ENCODE results near the gene CAMSAP1. TPM values are rescaled to one million over a fixed set of nuclear protein-coding genes. Genes with fewer than 3 reads are reported as not detected.

Gene CAMSAP1
- total and polyA plus RNA-seq, 4 donors = 5.0 to 29.8 (median 15.1) TPM

DNA sequence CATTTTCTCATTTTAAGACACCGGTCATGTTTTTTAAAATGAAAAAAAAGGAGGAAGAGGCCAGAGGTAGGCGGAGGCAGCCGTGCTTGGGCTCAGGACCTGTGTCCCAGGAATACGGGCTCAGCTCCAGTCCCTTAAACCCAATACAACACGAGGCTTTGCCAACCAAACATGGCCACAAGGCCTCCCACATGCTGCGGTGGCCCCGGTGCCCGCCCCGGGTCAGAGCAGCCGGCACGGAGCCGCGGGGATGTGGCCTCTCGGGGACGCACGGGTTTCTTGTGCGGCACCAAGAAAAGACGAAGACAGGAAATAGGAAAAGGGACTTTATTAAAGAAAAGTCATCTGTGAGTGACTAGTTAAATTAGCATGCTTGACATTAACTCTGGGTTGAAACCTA, 25.3 kb upstream of the CAMSAP1 start:
- Histone ChIP-seq H3K4me3 (no peak overlapping the region), H3K36me3 (ENCODE audit: control insufficient read depth in 4 of 4, insufficient read depth in 4 of 4, low read length in 4 of 4) (peaks cover 15 to 48% (median 19%) of the 10 kb centered on the region in 4 donors), H3K4me1 (ENCODE audit: control insufficient read depth in 5 of 5, insufficient read depth in 5 of 5, low read length in 5 of 5) (no peaks in the 10 kb centered on the region), H3K27me3 (ENCODE audit: control insufficient read depth in 3 of 3, insufficient read depth in 3 of 3, low read length in 2 of 3) (no peaks in the 10 kb centered on the region), H3K9ac (ENCODE audit: insufficient read depth in 1 of 2, low read length in 2 of 2) (no peak overlapping the region), H3K27ac (ENCODE audit: low read depth in 1 of 2, low read length in 1 of 2) (no peak overlapping the region), H3K9me3 (ENCODE audit: control insufficient read depth in 4 of 4, insufficient read depth in 3 of 4, low read length in 3 of 4) (no peaks in the 10 kb centered on the region)
- TF ChIP-seq, protein P1, sequence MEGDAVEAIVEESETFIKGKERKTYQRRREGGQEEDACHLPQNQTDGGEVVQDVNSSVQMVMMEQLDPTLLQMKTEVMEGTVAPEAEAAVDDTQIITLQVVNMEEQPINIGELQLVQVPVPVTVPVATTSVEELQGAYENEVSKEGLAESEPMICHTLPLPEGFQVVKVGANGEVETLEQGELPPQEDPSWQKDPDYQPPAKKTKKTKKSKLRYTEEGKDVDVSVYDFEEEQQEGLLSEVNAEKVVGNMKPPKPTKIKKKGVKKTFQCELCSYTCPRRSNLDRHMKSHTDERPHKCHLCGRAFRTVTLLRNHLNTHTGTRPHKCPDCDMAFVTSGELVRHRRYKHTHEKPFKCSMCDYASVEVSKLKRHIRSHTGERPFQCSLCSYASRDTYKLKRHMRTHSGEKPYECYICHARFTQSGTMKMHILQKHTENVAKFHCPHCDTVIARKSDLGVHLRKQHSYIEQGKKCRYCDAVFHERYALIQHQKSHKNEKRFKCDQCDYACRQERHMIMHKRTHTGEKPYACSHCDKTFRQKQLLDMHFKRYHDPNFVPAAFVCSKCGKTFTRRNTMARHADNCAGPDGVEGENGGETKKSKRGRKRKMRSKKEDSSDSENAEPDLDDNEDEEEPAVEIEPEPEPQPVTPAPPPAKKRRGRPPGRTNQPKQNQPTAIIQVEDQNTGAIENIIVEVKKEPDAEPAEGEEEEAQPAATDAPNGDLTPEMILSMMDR (IDR thresholded peaks at IDR 0.05; ENCODE audit: control extremely low read depth, extremely low read depth) = no peak
- WGBS, 2 donors = 95 to 96% methylated on average over 18 of the region's 18 CpGs
- no peak for ATAC-seq (ENCODE audit: insufficient read depth, low FRiP score)
- no peak for DNase-seq

DNA sequence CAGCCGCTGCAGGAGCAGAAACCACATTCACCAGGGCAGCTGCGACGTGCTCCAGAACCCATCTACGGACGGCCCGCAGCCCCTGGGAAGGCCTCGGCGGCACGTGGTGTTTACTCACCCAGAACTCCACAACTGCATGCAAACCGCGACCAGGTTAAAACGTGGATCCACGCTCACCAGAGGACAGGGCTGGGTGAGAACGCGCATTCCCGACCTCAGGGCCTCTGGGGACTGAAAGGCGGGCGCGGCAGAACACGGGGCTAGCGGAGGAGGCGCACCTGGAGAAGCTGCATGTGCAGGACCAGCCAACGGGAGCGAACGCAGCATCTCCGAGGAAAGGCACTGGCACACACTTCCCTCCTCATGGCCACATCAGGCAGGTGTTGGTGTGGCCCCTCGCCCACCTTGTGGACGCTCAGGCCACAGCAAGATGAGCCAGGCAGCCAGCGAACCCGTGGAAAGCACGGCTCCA, 24.0 kb upstream of the CAMSAP1 start:
- H3K4me1 ChIP-seq (ENCODE audit: control insufficient read depth in 5 of 5, insufficient read depth in 5 of 5, low read length in 5 of 5) = peaks cover 0 to 4% (median 0%) of the 10 kb centered on the region in 5 donors
- DNase-seq (no peak), ATAC-seq (ENCODE audit: insufficient read depth, low FRiP score) (no peak)
- no peak overlapping the region for H3K9ac ChIP-seq (ENCODE audit: insufficient read depth in 1 of 2, low read length in 2 of 2)
- H3K27me3 ChIP-seq (ENCODE audit: control insufficient read depth in 3 of 3, insufficient read depth in 3 of 3, low read length in 2 of 3) = no peaks in the 10 kb centered on the region
- H3K36me3 ChIP-seq (ENCODE audit: control insufficient read depth in 4 of 4, insufficient read depth in 4 of 4, low read length in 4 of 4) = peaks cover 8 to 39% (median 12%) of the 10 kb centered on the region in 4 donors
- no peaks in the 10 kb centered on the region for H3K9me3 ChIP-seq (ENCODE audit: control insufficient read depth in 4 of 4, insufficient read depth in 3 of 4, low read length in 3 of 4)
- TF ChIP-seq, protein P1 (IDR thresholded peaks at IDR 0.05; ENCODE audit: control extremely low read depth, extremely low read depth) = no peak
- WGBS, 2 donors = 92 to 96% methylated on average over 31 of the region's 31 CpGs
- H3K27ac ChIP-seq (ENCODE audit: low read depth in 1 of 2, low read length in 1 of 2) = no peak overlapping the region
- H3K4me3 ChIP-seq = no peak overlapping the region

DNA sequence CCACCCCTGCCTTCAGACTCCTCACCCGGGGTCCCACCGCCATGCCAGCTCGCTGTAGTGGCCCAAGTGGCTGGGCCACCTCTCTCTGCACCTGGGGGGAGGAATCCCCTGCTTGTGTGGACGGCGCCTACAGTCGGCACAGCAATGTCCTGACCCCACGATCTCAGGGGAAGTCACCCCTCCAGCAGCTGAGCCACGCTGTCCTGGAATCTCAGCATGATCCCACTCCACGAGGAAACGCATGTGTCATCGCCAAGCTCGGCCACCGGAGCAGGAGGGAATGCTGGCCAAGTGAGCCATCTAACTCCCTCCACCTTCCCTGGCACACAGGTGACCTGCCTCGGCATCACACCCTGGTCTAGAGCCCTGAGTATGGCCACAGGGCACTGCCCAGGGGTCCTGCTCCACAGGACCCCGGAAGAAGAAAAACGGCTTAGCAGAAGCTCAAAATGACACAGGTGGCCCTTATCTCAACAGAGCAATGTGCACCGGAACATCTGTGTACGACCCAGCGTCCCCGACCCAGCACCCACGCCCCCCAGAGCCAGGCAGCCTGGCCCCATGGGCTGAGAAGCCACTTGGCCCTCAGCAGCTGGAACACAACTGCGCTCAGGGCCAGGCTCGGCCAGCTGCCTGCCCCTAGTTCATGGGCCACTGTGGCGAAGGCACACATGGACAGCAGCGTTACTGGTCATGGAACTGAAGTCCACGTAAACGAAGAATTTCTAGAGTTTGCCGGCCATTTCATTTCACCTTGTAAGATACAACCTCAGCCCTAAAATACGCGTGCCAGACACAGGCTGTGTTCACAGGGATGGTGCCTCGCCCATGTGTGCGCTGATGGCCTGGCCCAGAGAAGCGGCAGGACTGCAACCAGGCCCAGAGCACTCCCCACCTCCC, 23.4 kb upstream of the CAMSAP1 start:
- DNase-seq = no peak
- Histone ChIP-seq H3K36me3 (ENCODE audit: control insufficient read depth in 4 of 4, insufficient read depth in 4 of 4, low read length in 4 of 4) (peaks cover 5 to 39% (median 9%) of the 10 kb centered on the region in 4 donors), H3K27me3 (ENCODE audit: control insufficient read depth in 3 of 3, insufficient read depth in 3 of 3, low read length in 2 of 3) (no peaks in the 10 kb centered on the region), H3K9ac (ENCODE audit: insufficient read depth in 1 of 2, low read length in 2 of 2) (no peak overlapping the region), H3K9me3 (ENCODE audit: control insufficient read depth in 4 of 4, insufficient read depth in 3 of 4, low read length in 3 of 4) (no peaks in the 10 kb centered on the region), H3K4me1 (ENCODE audit: control insufficient read depth in 5 of 5, insufficient read depth in 5 of 5, low read length in 5 of 5) (peaks cover 0 to 5% (median 0%) of the 10 kb centered on the region in 5 donors), H3K27ac (ENCODE audit: low read depth in 1 of 2, low read length in 1 of 2) (no peak overlapping the region), H3K4me3 (no peak overlapping the region)
- TF ChIP-seq, protein P1 (IDR thresholded peaks at IDR 0.05; ENCODE audit: control extremely low read depth, extremely low read depth) = no peak
- WGBS, 2 donors = 96 to 98% methylated on average over 33 of the region's 33 CpGs
- ATAC-seq (ENCODE audit: insufficient read depth, low FRiP score) = no peak

All from lung (tissue), 12 donors.